ENCODE results near the gene MIGA2. TPM values are rescaled to one million over a fixed set of nuclear protein-coding genes. Genes with fewer than 3 reads are reported as not detected.

Gene MIGA2
- total RNA-seq, 4 donors from 2014 or later = 37.7 to 66.1 (median 47.4) TPM

DNA sequence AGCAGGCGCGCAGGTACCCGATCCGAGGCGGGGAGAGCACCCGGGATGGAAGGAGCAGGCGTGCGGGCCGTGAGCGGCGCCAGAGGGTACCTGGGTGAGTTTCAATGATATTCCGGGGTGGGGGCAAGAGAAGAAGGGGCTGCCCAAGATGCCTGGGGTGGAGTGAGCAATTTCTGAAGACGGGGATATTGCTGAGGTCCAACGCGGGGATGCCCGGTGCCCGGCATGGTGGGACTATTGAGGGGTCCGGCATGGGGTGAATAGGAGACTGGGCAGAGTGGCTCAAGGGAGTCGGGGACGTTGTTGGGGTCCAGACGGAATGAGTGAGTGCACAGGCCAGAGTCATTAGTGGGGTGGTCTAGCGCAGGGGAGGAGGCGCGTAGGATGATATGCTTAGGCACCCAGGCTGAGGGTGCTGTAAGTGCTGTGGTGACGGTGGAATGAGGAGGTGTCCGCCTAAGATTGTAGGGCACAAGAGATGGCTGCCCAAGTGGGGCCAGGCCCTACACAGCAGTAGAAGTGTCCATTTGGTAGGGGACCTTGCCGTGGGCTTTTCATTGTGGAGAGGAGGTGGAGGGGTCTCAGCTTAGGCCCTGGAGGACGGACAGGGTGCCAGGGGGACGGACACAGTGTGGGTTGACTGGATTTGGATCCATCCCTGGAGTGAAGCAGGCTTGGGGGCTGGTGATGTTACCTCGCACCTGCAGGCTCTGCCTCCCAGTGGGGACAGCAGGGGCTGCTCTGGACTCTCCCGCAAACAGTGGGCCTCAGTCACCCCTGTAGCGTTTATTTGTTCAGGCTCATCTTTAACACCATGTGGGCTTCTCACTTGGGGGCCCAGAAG lies 719 bp downstream of the MIGA2 start:
- 8 to 11% methylated on average over 31 to 32 of the region's 32 CpGs for WGBS, 2 donors
- peak overlapping the region; percentile 81 for H3K4me3 ChIP-seq (ENCODE audit: low read depth, poor library complexity, severe bottlenecking)
- intact Hi-C loops (cut with DNase I; ENCODE audit: low total_unique reads) = no loop called here
- DNase-seq (ENCODE audit: low spot score in 2 of 2) = no peak
- no peak for TF ChIP-seq POLR2A (IDR thresholded peaks at IDR 0.05)
- TF ChIP-seq CTCF (IDR thresholded peaks at IDR 0.05) = no peak

DNA sequence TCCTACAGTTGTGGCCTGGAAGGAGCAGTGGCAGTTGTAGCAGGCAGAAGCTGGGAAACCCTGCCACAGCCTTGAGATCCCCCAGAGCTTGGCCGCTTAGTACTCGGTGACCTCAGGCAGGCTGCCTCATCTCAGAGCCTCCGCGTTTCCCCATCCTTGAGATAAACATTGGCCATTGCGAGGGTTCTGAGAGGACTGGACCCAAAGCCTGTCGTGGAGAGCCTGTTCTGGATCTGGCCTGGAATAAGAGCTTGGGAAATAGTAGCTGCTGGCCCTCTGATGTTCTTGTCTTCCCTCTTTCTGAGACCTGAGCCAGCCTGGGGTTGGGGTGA lies 1.3 kb downstream of the MIGA2 start:
- intact Hi-C loops (cut with DNase I; ENCODE audit: low total_unique reads) = no loop called here
- no peak overlapping the region for H3K4me3 ChIP-seq (ENCODE audit: low read depth, poor library complexity, severe bottlenecking)
- 49 to 53% methylated on average over 4 to 6 of the region's 6 CpGs for WGBS, 2 donors
- DNase-seq (ENCODE audit: low spot score in 2 of 2) = no peak
- TF ChIP-seq POLR2A (IDR thresholded peaks at IDR 0.05) (no peak), CTCF (IDR thresholded peaks at IDR 0.05) (no peak)

DNA sequence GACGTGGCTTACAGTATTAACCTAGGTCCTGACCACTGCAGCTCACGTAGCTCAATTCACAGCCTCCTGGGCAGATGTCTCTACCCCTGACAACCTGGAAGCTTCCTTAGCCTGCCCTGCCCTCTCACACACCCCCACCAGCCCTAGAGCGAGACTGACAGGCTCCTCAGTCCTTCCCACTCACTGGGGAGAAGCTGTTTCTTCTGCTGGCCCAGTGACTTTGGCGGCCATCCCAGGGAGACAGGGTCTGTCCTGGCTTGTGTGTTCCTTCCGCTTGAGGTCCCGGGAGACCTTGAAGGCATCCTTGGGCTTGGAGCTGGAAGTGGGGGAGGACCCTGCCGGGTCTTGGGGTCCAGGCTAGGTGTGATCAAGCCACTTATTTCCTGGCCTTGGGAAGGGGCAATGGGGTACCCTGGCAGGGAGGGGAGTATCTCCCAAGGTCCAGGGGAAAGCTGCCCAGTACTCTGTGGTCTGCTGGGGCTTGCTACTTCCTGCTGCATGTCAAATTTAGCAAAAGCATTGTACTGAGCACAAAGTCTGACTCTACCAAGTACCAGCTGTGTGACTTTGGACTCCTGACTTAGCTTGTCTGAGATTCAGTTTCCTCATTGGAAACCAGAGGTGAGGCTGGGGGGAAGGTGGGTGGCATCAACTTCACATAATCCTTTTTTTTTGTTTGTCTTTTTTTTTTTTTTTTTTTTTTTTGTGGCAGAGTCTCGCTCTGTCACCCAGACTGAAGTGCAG lies 1.9 kb downstream of the MIGA2 start:
- DNase-seq (ENCODE audit: low spot score in 2 of 2) = no peak
- TF ChIP-seq CTCF (IDR thresholded peaks at IDR 0.05) (no peak), POLR2A (IDR thresholded peaks at IDR 0.05) (no peak)
- intact Hi-C loops (cut with DNase I; ENCODE audit: low total_unique reads) = no loop called here
- H3K4me3 ChIP-seq (ENCODE audit: low read depth, poor library complexity, severe bottlenecking) = no peak overlapping the region
- 47 to 59% methylated on average over 7 of the region's 8 CpGs for WGBS, 2 donors

DNA sequence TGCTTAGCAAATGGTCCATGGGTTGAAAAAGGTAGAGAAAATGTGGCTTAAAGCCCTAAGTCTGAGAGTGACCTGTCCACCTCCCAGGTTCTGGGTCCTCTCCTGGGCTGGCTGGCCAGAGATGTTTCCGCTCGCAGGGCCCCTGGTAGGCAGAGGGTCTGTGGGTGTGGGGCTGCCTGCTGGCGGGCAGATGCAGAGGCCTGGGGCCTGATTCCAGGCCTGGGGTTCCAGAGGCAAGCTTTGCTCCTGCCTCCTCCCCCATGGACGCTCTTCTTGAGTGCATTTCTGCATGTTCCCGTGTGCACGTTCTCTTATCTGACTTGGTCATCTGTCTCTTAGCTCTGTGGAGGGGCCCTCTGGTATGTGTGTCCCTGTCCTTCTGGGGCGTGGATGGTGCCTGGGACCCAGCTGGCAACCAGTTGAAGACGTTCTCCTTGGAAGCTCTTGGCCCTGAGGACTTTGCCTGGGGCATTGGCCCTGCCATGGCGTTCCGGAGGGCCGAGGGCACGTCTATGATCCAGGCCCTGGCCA lies 3.8 kb downstream of the MIGA2 start:
- TF ChIP-seq POLR2A (IDR thresholded peaks at IDR 0.05) = no peak
- no peak for TF ChIP-seq CTCF (IDR thresholded peaks at IDR 0.05)
- intact Hi-C loops (cut with DNase I; ENCODE audit: low total_unique reads) = no loop called here
- WGBS, 2 donors = 86 to 94% methylated on average over 11 to 12 of the region's 12 CpGs
- no peak for DNase-seq (ENCODE audit: low spot score in 2 of 2)
- H3K4me3 ChIP-seq (ENCODE audit: low read depth, poor library complexity, severe bottlenecking) = no peak overlapping the region

DNA sequence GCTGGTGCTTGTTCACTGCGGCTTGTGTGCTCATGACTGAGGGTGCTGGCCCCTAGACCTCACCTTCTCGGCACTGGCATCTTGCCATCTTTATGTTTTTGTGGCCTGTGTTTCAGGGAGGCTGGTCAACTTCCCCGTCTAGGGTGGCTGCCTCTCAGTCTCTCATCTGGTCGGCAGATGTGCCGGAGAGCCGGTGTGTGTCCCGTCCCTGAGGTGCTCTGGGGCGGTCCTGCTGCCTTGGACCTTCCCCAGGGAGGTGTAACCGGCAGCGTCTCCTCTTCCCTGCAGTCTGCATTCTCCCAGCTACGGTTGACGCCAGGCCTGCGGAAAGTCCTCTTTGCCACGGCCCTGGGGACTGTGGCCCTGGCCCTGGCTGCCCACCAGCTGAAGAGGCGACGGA lies 5.6 kb downstream of the MIGA2 start:
- no peak for TF ChIP-seq CTCF (IDR thresholded peaks at IDR 0.05)
- no peak for TF ChIP-seq POLR2A (IDR thresholded peaks at IDR 0.05)
- H3K4me3 ChIP-seq (ENCODE audit: low read depth, poor library complexity, severe bottlenecking) = no peak overlapping the region
- WGBS, 2 donors = 83 to 85% methylated on average over 16 of the region's 16 CpGs
- no peak for DNase-seq (ENCODE audit: low spot score in 2 of 2)
- intact Hi-C loops (cut with DNase I; ENCODE audit: low total_unique reads) = no loop called here
